AG08396 (cell line): Measurements from ENCODE around the gene IMPG1.
"Not testable (repeated sequence)": the region's sequence is repeated elsewhere in the genome, so short reads cannot be mapped to it uniquely, and the experiment has no call there.

Source experiments
- DNase-seq: peaks from one replicate; pipeline ENCODE4 v3.0.0; 2012; ENCODE audit warnings: low spot score, mixed read lengths

Gene IMPG1

DNA sequence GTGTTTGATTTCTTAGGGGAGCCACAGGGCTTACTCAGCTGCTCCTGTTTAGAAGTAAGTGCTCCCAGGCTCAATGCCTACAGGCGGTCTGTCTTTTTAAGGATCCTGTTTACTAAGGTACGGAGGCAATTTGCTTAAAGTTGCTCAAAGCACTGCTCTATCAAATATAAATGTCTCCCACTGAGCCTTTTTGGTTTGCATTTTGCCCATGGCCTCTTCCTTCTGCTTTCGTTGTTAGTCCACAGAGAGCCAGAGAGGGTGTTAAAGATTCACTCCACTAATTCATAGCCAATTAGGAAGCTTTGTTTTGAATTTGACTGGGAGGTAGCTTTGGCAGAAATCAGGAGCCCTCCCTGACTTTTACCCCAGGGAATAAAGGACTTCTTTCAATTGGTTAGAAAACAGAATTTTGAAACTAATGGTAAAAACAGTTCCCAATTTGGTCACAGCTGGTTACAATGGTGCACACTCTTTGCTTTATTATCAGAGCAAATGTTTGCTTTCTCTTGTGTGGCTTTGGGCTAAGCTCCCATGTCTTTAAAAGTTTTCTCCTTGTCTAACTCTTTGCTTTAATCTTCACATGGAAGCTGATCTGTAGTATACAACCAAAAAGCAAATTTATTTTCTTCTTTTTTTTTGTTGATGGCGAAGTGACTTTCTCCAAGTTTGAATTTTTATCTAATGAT is 126.2 kb downstream of the IMPG1 start:
- no peak for DNase-seq

DNA sequence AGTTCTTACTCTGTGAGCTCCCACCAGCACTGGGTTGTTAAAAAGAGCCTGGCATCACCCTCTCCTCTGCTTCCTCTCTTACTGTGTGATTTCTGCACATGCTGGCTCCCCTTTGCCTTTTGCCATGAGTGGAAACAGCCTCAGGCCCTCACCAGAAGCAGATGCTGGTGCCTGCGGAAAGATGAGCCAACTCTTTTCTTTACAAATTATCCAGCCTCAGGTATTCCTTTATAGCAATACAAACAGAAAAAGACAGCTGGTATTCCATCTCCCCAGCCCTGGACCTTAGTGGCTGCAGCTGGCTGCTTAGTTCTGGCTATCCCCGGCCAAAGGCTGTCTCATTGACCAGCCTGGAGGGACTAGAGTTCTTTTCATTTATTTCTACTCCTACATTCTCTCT is 129.1 kb downstream of the IMPG1 start:
- DNase-seq, result no peak

DNA sequence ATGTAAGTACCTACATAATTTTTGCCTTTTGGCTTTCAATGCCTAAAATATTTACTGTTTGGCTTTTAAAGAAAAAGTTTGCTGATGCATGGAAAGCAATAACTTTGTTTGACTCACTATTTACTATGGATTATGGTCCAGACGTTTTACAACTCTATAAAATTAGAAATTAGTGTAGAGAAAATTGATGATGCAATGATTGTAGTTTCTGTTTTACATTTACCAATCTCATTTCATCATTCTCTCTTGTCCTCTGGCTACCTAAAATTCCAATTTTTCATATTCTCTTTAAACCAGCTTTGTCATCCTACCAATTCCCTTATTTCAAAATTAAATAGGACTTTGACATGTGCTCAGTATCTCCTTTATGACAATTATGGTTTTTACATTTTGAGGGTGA is 131.0 kb downstream of the IMPG1 start:
- DNase-seq, result no peak

DNA sequence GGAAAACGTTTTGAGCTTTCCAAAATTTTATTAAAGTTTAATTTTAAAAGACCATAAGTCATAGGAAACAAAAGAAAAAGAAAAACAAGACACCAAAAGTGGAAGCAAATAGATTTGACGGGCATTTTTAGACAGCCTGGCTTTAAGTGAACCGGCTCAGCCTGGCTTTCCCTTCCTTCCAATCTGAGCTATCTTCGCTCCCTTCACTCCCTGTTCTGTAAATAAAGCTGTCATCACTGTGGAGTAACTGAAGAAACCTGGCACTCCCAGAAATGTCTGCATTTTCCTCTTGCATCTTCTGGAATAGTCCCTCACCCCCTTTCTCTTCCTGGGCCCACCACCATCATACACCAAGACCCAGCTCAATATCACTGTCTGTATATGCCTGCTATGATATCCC is 131.9 kb downstream of the IMPG1 start:
- DNase-seq, result no peak

DNA sequence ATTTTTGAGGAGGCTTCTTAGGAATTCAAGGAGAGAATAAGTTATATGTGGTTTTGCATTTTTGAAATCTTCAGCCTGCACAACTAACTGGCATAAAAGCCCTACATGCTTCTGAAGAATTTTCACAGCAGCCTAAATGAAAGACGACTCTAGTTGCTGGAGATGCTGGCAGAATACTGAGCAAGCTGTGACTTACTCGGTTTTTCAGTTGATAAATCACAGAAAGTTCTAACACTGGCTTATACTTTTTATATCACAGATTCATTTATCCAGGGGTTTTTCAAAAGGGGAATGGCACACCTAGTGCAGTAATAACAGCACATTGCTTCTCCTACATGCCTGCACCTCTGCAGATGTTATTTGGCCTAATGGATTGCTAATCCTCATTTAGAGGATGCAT is 134.6 kb downstream of the IMPG1 start:
- no peak for DNase-seq

DNA sequence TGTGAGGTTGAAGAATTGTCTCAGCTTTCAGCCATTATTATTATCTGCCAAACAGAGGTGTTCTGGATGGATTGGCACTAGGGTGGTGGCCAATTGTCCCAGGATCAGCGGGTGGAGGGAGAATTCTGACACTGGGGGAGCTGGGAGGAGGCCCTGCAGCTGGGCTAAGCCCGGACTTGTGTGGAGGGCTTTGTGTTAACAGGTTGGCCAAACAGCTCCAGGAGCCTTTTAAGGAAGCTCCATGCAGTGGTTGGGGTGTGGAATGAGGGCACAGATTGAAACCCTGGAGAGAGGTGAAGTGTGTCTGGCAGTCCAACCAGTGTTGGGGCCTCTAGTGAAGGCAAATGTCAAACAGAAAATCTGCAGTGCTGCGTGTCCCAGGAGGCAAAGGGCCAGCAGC is 135.8 kb downstream of the IMPG1 start:
- DNase-seq, result no peak

DNA sequence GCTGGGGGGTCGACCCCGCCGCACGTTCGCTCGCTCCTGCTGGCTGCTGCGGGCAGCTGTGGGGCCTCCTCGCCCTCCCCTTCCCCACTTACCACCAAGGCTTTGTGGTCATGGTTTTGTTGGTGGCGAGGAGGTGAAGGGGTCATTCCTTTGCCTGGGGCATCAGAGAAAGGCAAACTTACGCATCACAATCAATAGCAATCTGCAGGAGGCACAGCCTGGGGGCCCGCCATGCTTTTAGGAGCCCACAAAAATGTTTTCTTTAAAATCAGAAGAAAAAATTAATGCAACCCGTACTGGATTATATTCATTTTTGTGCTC is 137.0 kb downstream of the IMPG1 start:
- no peak for DNase-seq

DNA sequence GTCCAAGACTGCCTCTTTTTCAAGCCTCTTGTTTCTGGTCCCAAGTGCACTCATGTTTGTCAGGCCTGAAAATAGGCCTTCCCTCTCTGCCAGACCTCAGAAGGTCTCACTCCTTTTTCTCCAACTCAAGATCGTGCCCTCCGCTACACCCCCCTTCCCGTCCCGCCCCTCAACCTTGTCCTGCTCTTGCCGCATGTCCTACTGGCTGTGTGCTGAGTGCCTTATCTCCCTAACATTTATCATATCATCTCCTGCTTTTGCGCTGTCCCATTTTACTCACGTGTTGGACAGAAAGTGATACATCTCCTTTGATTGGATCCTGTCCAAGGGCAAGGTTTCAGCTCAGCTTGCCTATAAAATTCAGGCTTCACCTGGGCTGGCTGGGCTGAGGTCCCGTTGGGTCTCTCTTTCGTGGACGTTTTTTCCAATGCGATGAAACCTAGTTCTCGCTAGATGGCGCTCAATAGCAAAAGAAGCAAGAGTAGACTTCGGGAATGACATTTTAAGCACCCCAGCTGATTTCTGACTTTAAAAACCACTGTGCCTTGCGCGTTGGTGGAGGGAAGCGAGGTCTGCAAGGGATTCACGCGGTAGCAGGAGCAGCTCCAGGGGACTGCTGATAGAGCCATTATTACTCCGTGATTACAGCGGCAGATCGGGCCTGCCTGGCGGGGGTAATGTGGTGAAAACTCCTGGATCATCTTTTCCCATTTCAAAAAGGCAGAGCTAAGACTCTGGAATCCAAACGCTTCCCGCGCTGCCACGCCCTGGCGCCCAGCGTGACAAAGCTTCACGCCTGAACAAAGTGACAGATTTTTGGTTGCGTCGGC is 137.6 kb downstream of the IMPG1 start:
- peak; percentile 81 for DNase-seq

DNA sequence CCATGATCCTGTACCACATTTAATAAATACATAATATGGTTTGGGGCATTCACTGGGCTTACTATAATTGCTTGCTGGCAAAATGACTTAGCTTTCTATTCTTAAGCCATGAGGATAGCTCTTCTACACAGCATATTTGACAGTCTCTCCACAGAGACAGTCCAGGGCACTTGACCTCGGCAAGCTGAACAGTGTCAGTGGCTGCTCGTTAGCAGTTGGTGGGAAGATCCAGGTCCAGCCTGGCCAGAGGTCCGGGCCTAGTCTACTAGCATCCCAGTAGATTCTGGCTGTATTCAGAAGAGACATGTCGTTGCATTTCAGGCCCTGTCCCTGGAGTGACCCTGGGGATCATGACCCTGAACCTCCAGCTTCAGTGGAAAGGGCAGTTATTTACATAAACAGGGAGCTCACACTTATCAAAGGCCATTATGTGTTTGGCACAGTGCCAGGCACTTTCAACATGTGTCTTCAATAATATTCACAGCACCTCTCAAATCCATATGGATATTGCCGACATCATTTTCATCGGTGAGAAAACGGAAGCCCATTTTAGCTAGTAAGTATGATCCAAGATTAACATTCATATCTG is 139.0 kb downstream of the IMPG1 start:
- no peak for DNase-seq

DNA sequence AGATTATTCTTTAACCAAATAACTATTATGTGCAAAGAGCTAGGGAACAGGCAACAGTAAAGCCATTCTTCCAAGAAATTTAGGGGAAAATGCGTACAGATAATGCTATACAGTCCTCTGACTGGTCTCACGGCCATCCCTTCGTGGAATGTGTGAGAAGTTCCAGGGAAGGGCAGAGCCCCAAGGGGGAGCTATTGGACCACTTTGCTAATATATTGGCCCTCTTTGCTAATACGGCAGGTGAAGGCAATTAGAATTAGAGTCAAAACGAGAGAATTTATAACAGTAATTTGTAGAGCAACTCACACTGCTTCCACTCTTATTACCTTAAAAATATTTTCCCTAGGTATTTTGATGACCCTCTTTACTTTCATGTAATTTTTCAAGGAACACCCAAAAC is 140.4 kb downstream of the IMPG1 start:
- DNase-seq, result no peak

DNA sequence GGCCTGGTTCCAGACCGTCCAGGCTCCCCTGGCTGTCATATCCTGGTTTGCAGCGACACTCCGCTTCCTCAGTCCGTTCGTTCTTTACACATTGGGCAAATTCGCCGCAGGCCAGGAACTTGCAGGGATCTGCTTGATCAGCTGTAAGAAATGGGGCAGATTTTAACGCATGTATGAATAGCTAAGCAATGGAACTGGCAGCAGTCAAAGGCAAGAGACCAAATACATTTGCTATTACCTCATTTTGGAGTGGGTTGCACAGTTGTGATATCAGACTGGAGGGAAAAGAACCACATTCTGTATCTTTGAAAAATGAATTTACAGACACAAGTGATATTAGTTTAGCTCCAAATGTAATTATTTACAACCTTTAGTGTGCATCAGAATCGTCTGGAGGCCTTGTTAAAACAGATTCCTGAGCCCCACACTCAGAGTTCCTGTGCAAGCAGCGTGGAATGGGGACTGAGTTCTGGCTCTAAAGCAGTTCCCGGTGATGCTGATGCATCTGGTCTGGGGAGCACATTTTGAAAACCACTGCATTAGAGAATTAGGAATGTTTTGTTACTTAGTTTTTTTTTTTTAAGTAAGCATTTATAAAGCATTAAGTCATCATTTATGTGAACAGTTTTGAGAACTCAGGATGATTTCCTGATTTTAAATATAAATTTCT is 141.3 kb downstream of the IMPG1 start:
- no peak for DNase-seq

DNA sequence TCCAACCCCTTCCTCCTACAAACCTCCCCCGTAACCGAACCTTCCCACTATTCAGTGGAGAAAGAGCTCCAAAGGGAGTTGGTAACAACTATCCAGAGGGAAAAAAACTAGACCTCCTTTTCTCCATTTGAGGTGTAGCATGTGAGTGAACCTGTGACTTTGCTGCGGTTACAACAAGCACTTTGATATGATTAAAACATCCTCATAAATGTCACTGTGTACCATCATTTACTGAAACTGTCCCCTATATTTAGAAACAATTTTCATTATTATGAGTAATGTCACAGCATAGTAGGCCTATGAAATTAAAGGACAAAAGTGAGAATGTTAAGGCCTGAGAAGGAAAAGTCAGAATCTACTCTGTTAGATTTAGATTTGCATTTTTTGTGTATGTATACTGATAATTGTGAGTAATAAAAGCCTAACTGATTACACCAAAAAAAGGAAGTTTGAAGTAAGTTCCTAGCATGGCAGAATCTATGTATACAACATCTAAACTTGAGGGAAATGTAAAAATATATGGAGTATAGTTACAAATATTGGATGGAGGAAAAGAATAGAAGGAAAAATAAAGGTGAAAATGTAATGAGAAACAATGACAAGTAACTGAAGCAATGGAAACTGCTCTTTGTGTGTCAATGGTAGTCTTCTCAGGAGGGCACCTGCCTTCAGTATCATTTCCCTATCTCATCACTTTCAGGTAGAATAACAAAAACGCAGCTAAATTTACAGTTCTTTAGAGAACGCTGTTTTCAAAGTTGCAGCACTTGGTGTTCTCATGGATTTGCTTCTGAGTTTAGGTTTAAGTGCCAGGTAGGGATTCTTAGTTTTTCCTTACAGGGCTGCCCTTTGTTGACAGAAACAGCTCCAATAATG is 145.9 kb downstream of the IMPG1 start:
- no peak for DNase-seq

DNA sequence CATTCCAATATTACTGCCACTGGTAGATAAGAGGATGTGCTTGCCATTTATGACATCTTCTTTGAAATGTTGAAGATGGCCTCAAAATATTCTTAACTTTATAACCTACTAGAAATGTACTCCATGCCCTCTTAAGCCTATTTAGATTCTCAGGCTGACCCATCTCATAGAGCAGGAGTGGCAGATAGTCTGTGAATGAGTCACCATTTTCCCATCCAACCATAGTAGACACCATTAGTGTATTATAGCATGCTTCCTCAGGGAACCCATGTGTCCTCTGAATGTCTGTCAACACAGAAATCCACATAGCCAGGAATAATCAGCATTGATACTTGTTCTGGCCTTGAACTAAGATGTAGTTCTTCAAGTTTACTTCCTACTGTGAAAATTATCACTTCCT is 150.2 kb downstream of the IMPG1 start:
- no peak for DNase-seq

DNA sequence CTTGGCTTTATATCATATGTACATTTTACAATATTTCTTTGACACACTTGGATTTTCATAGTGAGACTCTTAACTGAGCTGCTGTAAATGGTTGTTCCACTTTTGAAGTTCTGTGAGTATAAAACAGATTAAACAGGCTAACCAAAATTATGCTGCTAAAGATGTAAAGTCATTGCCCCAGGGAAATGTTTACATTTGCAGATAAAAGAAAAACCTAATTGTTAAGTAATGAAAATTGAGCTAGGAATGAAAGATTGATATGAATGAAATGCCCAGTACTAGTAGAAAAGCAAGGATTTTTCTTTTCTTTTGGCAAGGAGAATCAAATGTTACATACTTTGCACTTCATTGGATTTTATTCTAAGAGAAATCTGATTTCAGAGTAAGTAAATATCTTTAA is 159.4 kb downstream of the IMPG1 start:
- no peak for DNase-seq

DNA sequence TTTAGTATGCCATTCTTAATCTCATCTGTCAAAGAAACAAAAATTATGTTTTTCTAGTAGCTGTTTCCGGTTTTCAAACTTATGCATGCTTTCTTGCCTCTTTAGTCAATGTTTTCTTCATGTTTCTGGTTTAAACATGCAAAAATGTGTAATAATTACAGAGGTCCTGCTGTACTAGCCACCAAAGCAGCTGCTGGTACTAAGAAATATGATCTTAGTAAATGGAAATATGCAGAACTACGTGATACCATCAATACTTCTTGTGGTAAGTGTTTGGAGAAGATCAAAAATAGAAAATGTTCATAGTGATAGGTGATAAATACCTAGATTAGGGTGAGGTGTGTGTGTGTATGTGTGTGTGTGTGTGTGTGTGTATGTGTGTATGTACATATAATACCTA is 165.0 kb downstream of the IMPG1 start:
- no peak for DNase-seq

DNA sequence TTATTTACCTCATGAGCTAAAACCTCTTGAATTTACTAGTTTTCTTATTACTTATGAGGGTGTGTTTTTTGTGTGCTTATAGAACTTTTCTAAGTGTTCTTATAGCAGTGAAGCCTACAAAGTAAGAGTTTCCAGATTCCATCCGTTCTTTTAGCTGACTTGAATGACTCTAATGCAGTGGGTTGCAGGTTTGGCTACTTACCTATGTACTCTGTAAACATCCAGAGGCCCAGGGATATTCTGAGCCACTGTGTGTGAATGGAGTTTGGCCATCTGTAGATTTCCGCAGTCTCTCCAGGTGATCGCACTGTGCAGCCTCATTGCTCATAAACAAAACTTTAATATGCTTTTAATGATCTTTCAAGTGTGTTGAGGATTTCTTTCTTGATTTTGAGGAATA is 165.6 kb downstream of the IMPG1 start:
- no peak for DNase-seq

DNA sequence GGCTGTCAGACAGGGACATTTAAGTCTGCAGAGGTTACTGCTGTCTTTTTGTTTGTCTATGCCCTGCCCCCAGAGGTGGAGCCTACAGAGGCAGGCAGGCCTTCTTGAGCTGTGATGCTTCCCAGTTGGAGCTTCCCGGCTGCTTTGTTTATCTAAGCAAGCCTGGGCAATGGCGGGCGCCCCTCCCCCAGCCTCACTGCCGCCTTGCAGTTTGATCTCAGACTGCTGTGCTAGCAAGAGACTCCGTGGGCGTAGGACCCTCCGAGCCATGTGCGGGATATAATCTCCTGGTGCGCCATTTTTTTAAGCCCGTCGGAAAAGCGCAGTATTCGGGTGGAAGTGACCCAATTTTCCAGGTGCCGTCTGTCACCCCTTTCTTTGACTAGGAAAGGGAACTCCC is 167.3 kb downstream of the IMPG1 start:
- not testable (repeated sequence) for DNase-seq

DNA sequence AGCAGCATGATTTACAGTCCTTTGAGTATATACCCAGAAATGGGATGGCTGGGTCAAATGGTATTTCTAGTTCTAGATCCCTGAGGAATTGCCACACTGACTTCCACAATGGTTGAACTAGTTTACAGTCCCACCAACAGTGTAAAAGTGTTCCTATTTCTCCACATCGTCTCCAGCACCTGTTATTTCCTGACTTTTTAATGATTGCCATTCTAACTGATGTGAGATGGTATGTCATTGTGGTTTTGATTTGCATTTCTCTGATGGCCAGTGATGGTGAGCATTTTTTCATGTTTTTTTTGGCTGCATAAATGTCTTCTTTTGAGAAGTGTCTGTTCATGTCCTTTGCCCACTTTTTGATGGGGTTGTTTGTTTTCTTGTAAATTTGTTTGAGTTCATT is 172.2 kb downstream of the IMPG1 start:
- DNase-seq, result not testable (repeated sequence)

DNA sequence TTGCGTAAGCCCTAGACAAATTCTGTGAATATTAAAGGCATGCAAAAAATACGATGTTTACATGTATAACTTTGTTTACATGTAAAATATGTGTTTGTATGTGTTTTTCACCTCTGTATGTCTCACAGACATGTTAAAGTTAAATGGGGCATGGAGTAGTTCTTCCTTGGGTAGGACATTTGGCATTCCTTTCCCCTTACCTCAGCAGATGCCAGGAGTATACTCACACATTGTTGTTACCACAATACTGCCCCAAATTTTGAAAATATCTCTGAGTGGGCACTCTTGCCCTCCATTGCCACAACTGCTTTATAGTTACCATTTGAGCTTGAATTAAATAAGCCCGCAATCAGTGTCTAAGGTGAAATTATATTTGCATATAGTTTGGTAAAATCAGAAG is 175.9 kb downstream of the IMPG1 start:
- peak; percentile 4 for DNase-seq

DNA sequence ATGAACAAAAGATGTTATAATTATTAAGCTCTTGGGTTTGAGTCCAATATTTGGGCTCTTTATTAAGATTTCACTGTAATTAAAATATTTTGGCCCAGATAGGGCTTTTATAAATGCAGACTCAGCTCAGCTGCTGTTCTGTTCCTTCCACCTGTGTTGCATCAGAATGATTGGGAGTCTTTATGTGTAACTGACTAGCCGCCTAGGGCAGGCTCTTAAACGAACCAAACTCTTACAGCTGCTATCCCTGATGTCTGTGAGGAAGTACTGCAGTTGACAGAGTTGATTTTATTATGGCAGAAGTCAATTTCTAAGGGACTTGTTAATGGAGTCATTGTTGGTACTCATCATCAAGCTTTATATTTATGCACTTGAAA is 178.7 kb downstream of the IMPG1 start:
- no peak for DNase-seq

DNA sequence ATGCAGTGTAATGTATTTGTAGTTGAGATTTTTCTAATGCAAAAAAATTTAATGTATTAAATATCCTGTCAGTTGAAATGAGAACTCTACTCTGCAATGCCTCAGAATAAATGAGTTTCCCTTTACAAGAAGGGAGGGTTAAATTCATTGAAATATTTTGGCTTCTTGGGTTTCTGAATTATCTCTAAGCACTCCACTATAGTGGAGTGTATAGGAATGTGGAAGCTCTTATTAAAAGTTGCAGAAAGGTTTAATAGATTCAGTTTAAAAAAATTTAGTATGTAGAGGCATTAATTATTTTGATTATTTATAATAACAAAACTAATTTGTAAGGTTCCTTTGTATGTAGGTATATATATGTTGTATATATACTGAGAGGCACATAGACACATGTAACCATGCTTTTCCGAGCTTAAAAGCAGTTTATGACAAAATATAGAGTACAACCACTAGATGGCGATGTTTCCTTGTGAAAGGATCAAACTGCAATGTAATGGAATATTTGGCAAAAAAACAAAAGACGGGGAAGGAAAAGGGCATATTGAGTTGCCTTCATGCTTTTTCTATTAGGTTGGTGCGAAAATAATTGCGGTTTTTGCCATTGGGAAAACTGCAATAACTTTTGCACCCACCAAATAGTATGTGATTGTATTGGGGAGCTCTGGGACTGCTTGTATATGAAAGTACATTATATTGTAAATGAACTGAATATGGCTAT is 179.2 kb downstream of the IMPG1 start:
- peak; percentile 40 for DNase-seq
